ENCODE results near the gene TENM4.

Gene TENM4

DNA sequence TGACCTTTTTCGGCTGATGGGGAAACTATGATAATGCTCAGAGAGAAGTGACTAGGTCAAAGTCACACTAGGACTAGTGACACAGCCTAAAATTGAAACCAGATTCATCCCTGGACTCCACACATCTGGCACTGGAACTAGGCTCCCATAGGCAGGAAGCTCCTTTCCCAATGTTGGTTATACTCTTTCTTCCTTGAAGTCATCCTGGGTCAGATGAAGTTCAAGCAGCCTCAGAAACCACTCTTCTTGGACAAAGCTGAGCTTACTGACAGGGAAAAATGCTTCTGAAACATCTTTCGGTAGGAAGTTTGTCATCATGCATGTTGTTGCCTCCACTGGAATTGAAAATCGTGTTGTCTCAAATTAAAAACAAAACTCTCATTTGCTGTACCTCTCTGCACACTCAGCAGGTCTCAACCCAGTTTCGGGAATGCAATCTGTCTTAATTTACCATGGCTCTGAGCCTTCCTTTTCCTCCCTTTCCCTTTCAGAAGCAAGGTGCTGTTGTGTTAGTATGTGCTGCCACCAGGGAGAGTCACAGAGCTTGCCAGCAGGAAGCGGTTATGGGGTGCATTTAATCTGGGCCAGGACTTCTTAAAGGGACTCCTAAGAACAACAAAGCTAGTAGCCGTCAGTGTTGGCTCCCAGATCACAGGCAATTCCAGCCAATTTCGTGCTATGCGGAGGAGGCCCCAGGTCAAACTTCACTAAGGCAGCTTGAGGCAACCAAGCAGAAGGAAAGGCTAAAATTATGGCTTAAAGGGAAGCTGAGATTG, 384.8 kb downstream of the TENM4 start:
- no peak for DNase-seq (ENCODE audit: low read depth)

GRCh38 chr11:79054636-79055035, 386.2 kb downstream of the TENM4 start:
- no peak for DNase-seq (ENCODE audit: low read depth)

GRCh38 chr11:79052544-79052943, 388.3 kb downstream of the TENM4 start:
- DNase-seq (ENCODE audit: low read depth) = no peak

DNA sequence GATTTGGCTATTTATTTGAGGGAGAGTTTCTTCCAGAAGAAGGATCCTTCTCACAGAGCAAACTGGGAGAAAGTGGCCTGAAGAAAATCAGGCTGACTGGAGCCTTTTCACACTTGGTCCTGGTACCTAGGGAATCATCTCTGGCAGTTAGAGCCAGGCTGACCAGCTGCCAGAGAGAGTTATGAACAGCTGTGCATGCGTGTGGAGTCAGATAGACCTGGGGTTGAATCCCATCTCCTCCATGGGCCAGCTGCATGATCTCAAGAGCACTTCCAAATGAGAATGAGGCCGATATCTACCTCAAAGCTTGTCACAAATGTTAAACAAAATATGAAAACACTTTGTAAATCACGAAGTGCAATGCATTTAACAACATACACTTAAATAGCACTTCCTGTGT, 390.0 kb downstream of the TENM4 start:
- no peak for DNase-seq (ENCODE audit: low read depth)

GRCh38 chr11:79049741-79050179, 391.1 kb downstream of the TENM4 start:
- no peak for DNase-seq (ENCODE audit: low read depth)

- DNase-seq (ENCODE audit: low read depth) = no peak
These were observed 392.9 kb downstream of the TENM4 start for GRCh38 chr11:79047980-79048379.

GRCh38 chr11:79047321-79047720, 393.5 kb downstream of the TENM4 start:
- no peak for DNase-seq (ENCODE audit: low read depth)

- DNase-seq (ENCODE audit: low read depth) = no peak
These were observed 394.5 kb downstream of the TENM4 start for GRCh38 chr11:79046366-79046765.

DNA sequence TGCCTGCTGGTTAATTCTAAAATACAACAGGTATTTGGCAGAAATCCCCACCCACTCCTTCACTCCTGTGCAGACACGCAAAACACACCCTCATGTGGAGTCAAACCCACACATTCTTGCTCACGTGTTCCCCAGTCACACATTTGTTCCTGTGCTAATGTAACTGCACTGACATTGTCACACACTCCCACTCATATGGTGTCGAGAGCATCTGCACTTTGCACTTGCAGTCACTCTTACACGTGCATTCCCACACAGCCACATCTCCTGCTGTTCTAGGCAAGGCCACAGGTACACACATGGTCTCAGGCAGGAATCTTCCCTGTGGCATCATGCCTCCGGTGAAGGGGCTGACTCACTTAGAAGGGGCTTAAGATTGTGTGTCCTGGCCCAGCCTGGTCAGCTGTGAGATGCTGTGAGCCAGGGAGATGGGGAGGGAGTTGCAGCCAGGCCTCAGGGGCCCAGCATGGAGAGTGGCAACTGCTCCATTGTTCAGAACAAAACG, 395.0 kb downstream of the TENM4 start:
- DNase-seq (ENCODE audit: low read depth) = no peak

DNA sequence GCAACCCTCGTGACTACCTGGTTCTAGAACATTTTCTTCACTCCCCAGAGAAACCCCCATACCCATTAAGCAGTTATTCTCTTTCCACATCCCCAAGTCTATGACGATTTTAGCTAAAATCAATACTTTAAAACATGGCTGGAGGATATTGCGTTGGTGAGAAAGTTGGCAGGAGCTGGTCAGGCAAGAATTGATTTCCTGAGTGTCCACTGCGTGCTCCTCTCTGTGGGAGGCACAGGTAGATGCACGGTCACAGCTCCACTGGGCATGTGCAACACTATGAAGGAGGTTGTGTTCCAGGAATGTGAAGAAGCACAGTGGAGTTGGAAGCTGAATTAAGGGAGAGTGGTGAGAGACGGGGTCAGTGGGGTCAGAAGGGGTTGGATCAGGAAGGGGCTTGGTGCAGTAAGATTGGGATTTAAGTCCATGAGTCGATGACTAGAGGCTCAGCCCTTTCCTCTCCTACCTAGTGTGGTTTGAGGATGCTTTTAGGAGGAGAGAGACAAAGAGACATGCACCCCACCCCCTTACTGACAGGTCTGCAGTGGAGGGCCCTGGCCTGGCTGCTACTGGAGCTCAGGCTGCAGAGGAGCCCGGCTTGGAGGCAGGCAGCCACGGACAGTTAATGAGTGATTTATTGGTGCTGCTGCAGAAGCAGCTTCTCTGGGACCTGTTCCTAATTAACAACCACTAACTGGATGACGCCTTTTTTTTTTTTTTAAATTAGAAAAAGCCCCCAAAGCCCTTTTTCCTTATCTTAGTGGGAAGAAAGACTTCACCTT, 395.6 kb downstream of the TENM4 start:
- no peak for DNase-seq (ENCODE audit: low read depth)

DNA sequence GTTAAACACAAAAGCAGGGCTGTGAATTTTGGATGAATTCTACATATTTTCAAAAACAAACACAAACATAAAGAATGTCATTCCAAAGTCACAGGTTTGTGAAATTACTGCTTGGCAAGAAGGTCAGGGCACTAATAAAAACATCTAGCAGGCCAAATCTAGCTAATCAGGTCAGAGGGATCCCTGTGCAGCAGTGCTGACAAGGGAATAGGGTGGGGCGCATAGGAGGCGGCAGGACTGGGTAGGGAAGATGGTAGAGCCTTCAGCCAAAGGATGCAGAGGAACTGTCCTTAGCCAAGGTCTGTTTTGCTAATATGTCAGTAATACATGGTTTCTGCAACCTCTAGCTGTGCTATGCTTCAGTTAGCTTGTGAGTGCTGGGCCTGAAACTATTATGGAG, 396.6 kb downstream of the TENM4 start:
- no peak for DNase-seq (ENCODE audit: low read depth)

DNA sequence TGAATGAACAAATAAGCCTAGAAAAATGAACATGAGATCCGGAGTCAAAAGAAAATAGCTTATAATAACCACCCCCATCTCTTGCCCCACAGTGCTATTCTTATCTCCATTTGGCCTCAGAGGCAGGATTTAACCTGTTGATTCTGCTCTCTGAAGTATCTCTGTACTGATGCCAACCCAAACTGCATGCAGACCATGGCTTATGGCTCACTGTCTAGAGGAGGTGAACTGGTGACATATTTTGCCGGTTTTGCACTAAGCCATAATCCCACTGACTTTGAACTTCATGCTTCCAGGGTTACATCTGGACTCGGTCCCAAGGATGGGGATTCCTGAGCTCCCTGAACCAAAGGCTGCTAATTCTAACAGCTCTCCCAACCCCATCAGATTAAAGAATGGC, 397.1 kb downstream of the TENM4 start:
- DNase-seq (ENCODE audit: low read depth) = no peak

GRCh38 chr11:79042824-79043223, 398.0 kb downstream of the TENM4 start:
- no peak for DNase-seq (ENCODE audit: low read depth)

DNA sequence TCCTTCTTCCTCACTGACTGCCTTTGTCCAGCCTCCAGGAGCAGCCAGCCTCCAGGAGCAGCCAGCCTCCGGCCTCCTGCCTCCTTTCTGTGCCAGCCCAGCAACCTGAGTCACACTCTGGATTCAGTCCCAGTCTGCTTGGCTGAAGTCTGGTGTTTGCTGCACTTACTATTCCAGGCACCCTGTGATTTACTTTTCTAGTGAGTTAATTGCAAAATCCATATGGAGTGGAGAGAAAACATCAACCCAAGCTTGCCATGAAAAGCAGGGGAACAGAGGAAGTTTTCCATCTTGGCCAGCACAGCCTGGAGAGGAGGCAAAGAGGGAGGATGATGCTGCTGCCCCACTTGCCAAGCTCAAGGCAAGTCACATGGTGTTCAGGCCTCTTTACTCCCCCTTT, 400.5 kb downstream of the TENM4 start:
- no peak for DNase-seq (ENCODE audit: low read depth)

DNA sequence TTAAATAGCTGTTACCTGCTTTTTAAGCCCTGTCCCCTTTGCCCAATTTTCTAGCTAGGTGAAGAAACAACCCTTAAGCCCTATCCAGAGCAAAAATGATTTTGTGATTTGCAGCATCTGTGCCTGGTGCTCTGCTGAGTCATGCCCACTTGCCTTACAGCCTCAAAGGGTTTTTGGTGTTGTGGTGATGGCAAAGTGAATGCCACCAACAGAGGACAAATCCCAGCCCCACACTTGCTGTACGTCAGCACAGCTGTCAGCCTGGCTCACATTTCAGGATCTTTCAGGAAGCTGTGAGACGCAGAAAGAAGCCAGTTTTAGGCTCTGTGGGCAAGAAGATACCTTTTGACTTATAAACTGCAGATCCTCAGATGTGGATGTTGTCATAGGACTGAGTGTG, 401.7 kb downstream of the TENM4 start:
- DNase-seq (ENCODE audit: low read depth) = no peak

DNA sequence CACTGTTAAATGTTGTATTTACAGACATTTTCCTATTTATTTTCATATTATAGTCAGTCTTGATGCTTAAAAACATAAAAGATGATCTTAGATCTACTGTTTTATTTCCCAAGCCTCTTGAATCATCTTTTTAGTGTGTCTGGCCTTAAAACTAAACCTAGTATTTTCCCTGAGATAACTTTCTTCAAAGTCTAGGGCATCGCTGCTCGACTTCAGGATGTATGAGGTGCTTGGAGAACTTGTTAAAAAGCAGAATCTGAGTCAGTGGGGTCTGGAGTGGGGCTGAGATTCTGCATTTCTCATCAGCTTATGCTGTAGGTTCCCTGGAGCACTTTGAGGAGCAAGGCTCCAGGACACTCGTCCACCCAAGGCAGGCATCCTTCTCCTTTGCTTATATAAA, 404.9 kb downstream of the TENM4 start:
- no peak for DNase-seq (ENCODE audit: low read depth)

GRCh38 chr11:79033833-79034232, 407.0 kb downstream of the TENM4 start:
- DNase-seq (ENCODE audit: low read depth) = no peak

- DNase-seq (ENCODE audit: low read depth) = no peak
These were observed 410.4 kb downstream of the TENM4 start for GRCh38 chr11:79030448-79030847.

GRCh38 chr11:79028225-79028624, 412.6 kb downstream of the TENM4 start:
- no peak for DNase-seq (ENCODE audit: low read depth)

DNA sequence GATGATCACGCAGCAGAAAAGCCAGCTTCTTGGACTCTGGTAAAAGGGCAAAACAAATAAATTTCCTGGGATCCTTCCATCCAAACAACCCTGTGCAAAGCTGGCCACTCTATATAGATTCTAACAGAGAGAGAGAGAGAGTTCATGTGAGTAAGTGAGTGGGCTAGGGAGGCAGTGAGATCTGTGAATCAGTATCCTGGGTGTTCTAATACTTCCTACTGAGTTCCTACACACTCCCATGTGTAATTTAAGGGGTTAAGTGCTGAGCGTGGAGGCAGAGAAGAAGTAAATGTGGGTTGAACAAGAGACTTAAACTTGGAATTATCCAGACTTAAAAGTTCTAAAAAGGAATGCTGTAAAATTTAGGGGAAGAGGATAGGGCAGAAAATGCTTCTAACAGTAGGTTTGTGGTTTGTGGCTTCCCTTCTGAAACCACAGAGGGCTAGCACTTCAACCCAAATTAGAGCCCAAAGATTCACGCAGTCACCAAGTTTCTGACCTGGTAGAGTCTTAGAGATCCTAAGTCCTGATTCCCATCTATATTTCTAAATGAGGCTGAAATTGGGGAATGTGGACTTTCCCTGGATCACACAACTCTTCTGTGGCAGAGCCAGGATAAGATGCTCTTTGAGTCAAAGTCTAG, 413.9 kb downstream of the TENM4 start:
- DNase-seq (ENCODE audit: low read depth) = no peak

DNA sequence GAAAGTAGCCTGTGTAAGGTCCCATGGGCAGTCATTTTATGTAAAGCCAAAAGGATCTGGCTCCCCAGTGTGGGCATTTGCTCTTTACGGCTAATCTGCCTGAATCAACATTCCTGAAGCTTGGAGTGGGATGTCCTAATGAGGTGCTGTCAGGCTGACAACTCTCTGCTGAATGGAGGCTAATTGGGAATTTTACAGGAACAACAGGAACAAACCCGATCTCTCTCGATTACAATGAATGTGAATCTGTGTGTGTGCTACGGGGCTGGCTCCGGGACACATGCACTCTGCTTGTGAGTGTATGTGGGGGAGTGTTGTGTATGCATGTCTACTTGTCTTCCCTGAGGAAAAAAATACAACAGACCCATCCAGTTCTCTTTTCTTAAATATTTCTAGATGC, 415.2 kb downstream of the TENM4 start:
- no peak for DNase-seq (ENCODE audit: low read depth)

DNA sequence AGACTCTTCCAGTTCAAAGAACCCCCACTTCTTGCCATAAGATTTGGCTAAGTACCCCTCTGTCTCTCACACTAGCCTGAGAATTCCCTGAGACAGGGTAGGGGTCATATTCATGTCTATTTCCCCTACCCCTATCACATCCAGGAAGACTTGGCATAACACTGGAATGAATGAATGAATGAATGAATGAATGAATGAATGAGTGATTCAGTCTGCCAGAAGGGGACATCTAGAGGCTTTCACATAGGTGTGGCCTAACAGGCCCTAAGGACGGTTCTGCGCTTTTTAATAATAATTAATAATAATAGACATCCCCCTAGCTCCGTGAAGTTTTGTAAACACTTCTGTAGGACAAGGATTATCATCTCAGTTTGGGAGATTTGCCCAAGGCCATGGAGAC, 415.7 kb downstream of the TENM4 start:
- no peak for DNase-seq (ENCODE audit: low read depth)

DNA sequence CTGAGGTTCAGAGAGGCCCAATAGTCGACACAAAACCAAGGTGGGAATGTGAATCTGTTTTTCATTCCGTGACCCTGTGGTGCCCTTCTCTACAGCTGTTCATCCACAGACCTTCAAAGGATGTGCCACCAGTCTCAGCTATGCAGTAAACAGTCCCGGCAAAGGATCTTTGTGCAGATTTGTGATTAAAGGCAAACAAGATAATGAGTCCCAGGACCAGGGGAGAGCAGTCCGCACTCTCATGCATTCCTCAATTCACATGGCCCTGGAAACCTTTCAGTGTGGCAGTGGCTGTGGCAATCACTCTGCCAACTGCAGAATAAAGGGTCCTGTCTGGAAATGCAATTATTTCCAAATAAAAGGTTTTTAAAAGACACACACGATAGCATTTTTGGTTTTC, 418.6 kb downstream of the TENM4 start:
- no peak for DNase-seq (ENCODE audit: low read depth)
